Measurements from ENCODE around the gene NTN4. TPM values are rescaled to one million over a fixed set of nuclear protein-coding genes. Genes with fewer than 3 reads are reported as not detected.

NTN4 gene
- total and polyA plus RNA-seq, 4 experiments from 2014 or later, result 2.0 to 5.5 (median 3.8) TPM

- ChIA-PET POLR2A (ENCODE audit: partially characterized antibody) (no interaction called here), CTCF (ENCODE audit: partially characterized antibody) (interaction anchor here (0.6 kb wide), 1 partner anchor 1274 kb away, joined by 3 read pairs; no protein-coding TSS in a partner anchor)
- Mint-ChIP-seq H3K36me3 (no peaks in the 10 kb centered on the region), H3K9me3 (peaks cover 0 to 3% (median 0%) of the 10 kb centered on the region in 8 donors), H3K27ac (peak overlapping the region in 1 of 7 donors; percentile 32), H3K4me3 (no peak overlapping the region), H3K27me3 (peaks cover 3 to 4% of the 10 kb centered on the region in 2 donors), H3K4me1 (no peaks in the 10 kb centered on the region)
- DNase-seq, result no peak
- H3K27ac ChIP-seq (ENCODE audit: low read depth, low read length), result no peak overlapping the region
- no peaks in the 10 kb centered on the region for H3K36me3 ChIP-seq (ENCODE audit: insufficient read depth, low read length)
- H3K4me1 ChIP-seq (ENCODE audit: insufficient read depth, low read length), result no peaks in the 10 kb centered on the region
- intact Hi-C loops (cut with micrococcal nuclease), result no loop called here
- H3K4me3 ChIP-seq (ENCODE audit: low read length in 2 of 2), result no peak overlapping the region
- H3K9me3 ChIP-seq (ENCODE audit: control insufficient read depth in 1 of 2, low read length in 2 of 2), result no peaks in the 10 kb centered on the region
- no peaks in the 10 kb centered on the region for H3K27me3 ChIP-seq (ENCODE audit: insufficient read depth, low read length)
Measured at GRCh38 chr12:95709152-95709551, 81.4 kb downstream of the NTN4 start.

- H3K4me3 Mint-ChIP-seq, result no peak overlapping the region
- H3K9me3 Mint-ChIP-seq, result peaks cover 0 to 3% (median 0%) of the 10 kb centered on the region in 8 donors
- H3K4me1 ChIP-seq (ENCODE audit: insufficient read depth, low read length), result no peaks in the 10 kb centered on the region
- no peak for DNase-seq
- no peak overlapping the region for H3K27ac ChIP-seq (ENCODE audit: low read depth, low read length)
- no peak overlapping the region for H3K4me3 ChIP-seq (ENCODE audit: low read length in 2 of 2)
- ChIA-PET CTCF (ENCODE audit: partially characterized antibody) (no interaction called here), POLR2A (ENCODE audit: partially characterized antibody) (no interaction called here)
- no peak overlapping the region for H3K27ac Mint-ChIP-seq
- no peaks in the 10 kb centered on the region for H3K9me3 ChIP-seq (ENCODE audit: control insufficient read depth in 1 of 2, low read length in 2 of 2)
- H3K27me3 Mint-ChIP-seq, result peaks cover 3 to 9% of the 10 kb centered on the region in 2 donors
- no peaks in the 10 kb centered on the region for H3K4me1 Mint-ChIP-seq
- intact Hi-C loops (cut with micrococcal nuclease), result no loop called here
- H3K36me3 Mint-ChIP-seq, result peaks cover 0 to 4% of the 10 kb centered on the region in 2 donors
- H3K36me3 ChIP-seq (ENCODE audit: insufficient read depth, low read length), result no peaks in the 10 kb centered on the region
- no peaks in the 10 kb centered on the region for H3K27me3 ChIP-seq (ENCODE audit: insufficient read depth, low read length)
Measured at GRCh38 chr12:95705143-95705542, 85.4 kb downstream of the NTN4 start.

GRCh38 chr12:95703986-95704385, 86.6 kb downstream of the NTN4 start:
- Mint-ChIP-seq H3K4me1 (no peaks in the 10 kb centered on the region), H3K4me3 (no peak overlapping the region), H3K36me3 (peaks cover 0 to 4% of the 10 kb centered on the region in 2 donors), H3K9me3 (peaks cover 0 to 3% (median 0%) of the 10 kb centered on the region in 8 donors), H3K27ac (no peak overlapping the region), H3K27me3 (peaks cover 3 to 9% of the 10 kb centered on the region in 2 donors)
- Histone ChIP-seq H3K27me3 (ENCODE audit: insufficient read depth, low read length) (no peaks in the 10 kb centered on the region), H3K36me3 (ENCODE audit: insufficient read depth, low read length) (no peaks in the 10 kb centered on the region), H3K4me3 (ENCODE audit: low read length in 2 of 2) (no peak overlapping the region), H3K9me3 (ENCODE audit: control insufficient read depth in 1 of 2, low read length in 2 of 2) (no peaks in the 10 kb centered on the region), H3K27ac (ENCODE audit: low read depth, low read length) (no peak overlapping the region), H3K4me1 (ENCODE audit: insufficient read depth, low read length) (no peaks in the 10 kb centered on the region)
- intact Hi-C loops (cut with micrococcal nuclease), result no loop called here
- no peak for DNase-seq
- POLR2A ChIA-PET (ENCODE audit: partially characterized antibody), result no interaction called here
- CTCF ChIA-PET (ENCODE audit: partially characterized antibody), result no interaction called here

- H3K27me3 Mint-ChIP-seq, result peaks cover 0 to 9% of the 10 kb centered on the region in 2 donors
- no peak overlapping the region for H3K27ac Mint-ChIP-seq
- Histone ChIP-seq H3K27me3 (ENCODE audit: insufficient read depth, low read length) (no peaks in the 10 kb centered on the region), H3K4me3 (ENCODE audit: low read length in 2 of 2) (no peak overlapping the region), H3K4me1 (ENCODE audit: insufficient read depth, low read length) (no peaks in the 10 kb centered on the region), H3K9me3 (ENCODE audit: control insufficient read depth in 1 of 2, low read length in 2 of 2) (no peaks in the 10 kb centered on the region), H3K27ac (ENCODE audit: low read depth, low read length) (no peak overlapping the region), H3K36me3 (ENCODE audit: insufficient read depth, low read length) (no peaks in the 10 kb centered on the region)
- H3K4me3 Mint-ChIP-seq, result no peak overlapping the region
- DNase-seq, result no peak
- intact Hi-C loops (cut with micrococcal nuclease), result no loop called here
- ChIA-PET POLR2A (ENCODE audit: partially characterized antibody) (no interaction called here), CTCF (ENCODE audit: partially characterized antibody) (interaction anchor here (0.7 kb wide), 1 partner anchor 12 kb away, joined by 3 read pairs; no protein-coding TSS in a partner anchor)
- peaks cover 0 to 4% of the 10 kb centered on the region in 2 donors for H3K36me3 Mint-ChIP-seq
- H3K4me1 Mint-ChIP-seq, result no peaks in the 10 kb centered on the region
- no peaks in the 10 kb centered on the region for H3K9me3 Mint-ChIP-seq
Measured at GRCh38 chr12:95701722-95702418, 88.7 kb downstream of the NTN4 start.

- Mint-ChIP-seq H3K4me1 (no peaks in the 10 kb centered on the region), H3K27me3 (peaks cover 0 to 9% of the 10 kb centered on the region in 2 donors), H3K9me3 (no peaks in the 10 kb centered on the region), H3K36me3 (peaks cover 0 to 4% of the 10 kb centered on the region in 2 donors), H3K27ac (no peak overlapping the region), H3K4me3 (no peak overlapping the region)
- Histone ChIP-seq H3K9me3 (ENCODE audit: control insufficient read depth in 1 of 2, low read length in 2 of 2) (no peaks in the 10 kb centered on the region), H3K27ac (ENCODE audit: low read depth, low read length) (no peak overlapping the region), H3K27me3 (ENCODE audit: insufficient read depth, low read length) (no peaks in the 10 kb centered on the region), H3K4me1 (ENCODE audit: insufficient read depth, low read length) (no peaks in the 10 kb centered on the region), H3K4me3 (ENCODE audit: low read length in 2 of 2) (no peak overlapping the region), H3K36me3 (ENCODE audit: insufficient read depth, low read length) (no peaks in the 10 kb centered on the region)
- intact Hi-C loops (cut with micrococcal nuclease), result no loop called here
- POLR2A ChIA-PET (ENCODE audit: partially characterized antibody), result no interaction called here
- DNase-seq, result no peak
- CTCF ChIA-PET (ENCODE audit: partially characterized antibody), result no interaction called here
Measured at GRCh38 chr12:95701275-95701674, 89.3 kb downstream of the NTN4 start.

- Histone ChIP-seq H3K36me3 (ENCODE audit: insufficient read depth, low read length) (no peaks in the 10 kb centered on the region), H3K27ac (ENCODE audit: low read depth, low read length) (no peak overlapping the region), H3K9me3 (ENCODE audit: control insufficient read depth in 1 of 2, low read length in 2 of 2) (no peaks in the 10 kb centered on the region), H3K4me1 (ENCODE audit: insufficient read depth, low read length) (no peaks in the 10 kb centered on the region), H3K4me3 (ENCODE audit: low read length in 2 of 2) (no peak overlapping the region), H3K27me3 (ENCODE audit: insufficient read depth, low read length) (no peaks in the 10 kb centered on the region)
- H3K4me1 Mint-ChIP-seq, result no peaks in the 10 kb centered on the region
- no peak overlapping the region for H3K4me3 Mint-ChIP-seq
- no peaks in the 10 kb centered on the region for H3K9me3 Mint-ChIP-seq
- CTCF ChIA-PET (ENCODE audit: partially characterized antibody), result no interaction called here
- intact Hi-C loops (cut with micrococcal nuclease), result no loop called here
- H3K27ac Mint-ChIP-seq, result no peak overlapping the region
- peaks cover 0 to 4% of the 10 kb centered on the region in 2 donors for H3K36me3 Mint-ChIP-seq
- peaks cover 0 to 9% of the 10 kb centered on the region in 2 donors for H3K27me3 Mint-ChIP-seq
- no peak for DNase-seq
- POLR2A ChIA-PET (ENCODE audit: partially characterized antibody), result no interaction called here
Measured at GRCh38 chr12:95700316-95700785, 90.2 kb downstream of the NTN4 start.

GRCh38 chr12:95699579-95699978, 91.0 kb downstream of the NTN4 start:
- H3K27me3 Mint-ChIP-seq, result peaks cover 0 to 6% of the 10 kb centered on the region in 2 donors
- intact Hi-C loops (cut with micrococcal nuclease), result no loop called here
- H3K4me3 Mint-ChIP-seq, result no peak overlapping the region
- Histone ChIP-seq H3K9me3 (ENCODE audit: control insufficient read depth in 1 of 2, low read length in 2 of 2) (no peaks in the 10 kb centered on the region), H3K36me3 (ENCODE audit: insufficient read depth, low read length) (no peaks in the 10 kb centered on the region), H3K27me3 (ENCODE audit: insufficient read depth, low read length) (no peaks in the 10 kb centered on the region), H3K27ac (ENCODE audit: low read depth, low read length) (no peak overlapping the region), H3K4me1 (ENCODE audit: insufficient read depth, low read length) (no peaks in the 10 kb centered on the region), H3K4me3 (ENCODE audit: low read length in 2 of 2) (no peak overlapping the region)
- peaks cover 0 to 4% of the 10 kb centered on the region in 2 donors for H3K36me3 Mint-ChIP-seq
- H3K9me3 Mint-ChIP-seq, result no peaks in the 10 kb centered on the region
- no peak overlapping the region for H3K27ac Mint-ChIP-seq
- no peak for DNase-seq
- no peaks in the 10 kb centered on the region for H3K4me1 Mint-ChIP-seq
- POLR2A ChIA-PET (ENCODE audit: partially characterized antibody), result no interaction called here
- CTCF ChIA-PET (ENCODE audit: partially characterized antibody), result no interaction called here

All from CD4-positive, alpha-beta memory T cell (primary cell).